Measurements from ENCODE around the gene MXD3. TPM values are rescaled to one million over a fixed set of nuclear protein-coding genes. Genes with fewer than 3 reads are reported as not detected.

The MXD3 gene
- total and polyA plus RNA-seq, 2 donors from 2014 or later: 4.9 to 6.6 TPM

DNA sequence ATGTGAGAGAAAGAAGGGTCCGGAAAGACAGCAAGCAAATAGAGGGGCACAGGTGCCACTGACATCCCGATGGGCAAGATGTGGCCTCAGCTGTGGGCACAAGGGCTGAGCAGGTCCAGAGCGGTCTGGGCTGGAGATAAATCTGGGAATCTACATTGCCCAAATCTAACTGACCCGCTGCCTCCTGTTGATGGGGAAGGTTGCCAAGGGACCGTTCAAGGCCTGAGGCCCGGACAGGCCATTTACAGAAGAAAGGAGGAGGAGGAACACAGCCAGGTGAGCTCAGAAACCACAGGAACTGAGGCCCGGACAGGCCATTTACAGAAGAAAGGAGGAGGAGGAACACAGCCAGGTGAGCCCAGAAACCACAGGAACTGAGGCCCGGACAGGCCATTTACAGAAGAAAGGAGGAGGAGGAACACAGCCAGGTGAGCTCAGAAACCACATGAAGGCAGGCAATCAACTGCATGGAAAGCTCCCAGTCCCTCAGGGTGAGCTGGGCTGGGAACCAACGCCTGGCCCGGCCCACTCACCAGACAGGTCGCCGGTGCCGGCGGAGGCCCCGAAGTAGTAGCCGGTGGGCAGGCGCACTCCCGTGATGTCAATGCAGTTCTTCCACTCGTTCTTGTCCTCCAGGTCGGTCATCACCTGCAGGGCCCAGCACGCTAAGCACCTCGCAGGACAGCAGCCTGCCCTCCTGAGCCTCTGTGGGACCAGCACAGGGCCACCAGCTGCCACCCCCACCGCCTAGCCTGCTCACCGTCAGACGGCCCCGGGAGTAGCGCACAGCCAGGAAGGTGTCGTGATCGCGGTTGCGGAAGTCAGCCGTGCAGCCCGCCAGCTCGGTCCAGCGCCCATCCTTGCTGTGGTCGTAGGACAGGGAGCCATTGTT, 25.2 kb upstream of the MXD3 start:
- TF ChIP-seq, protein P1, sequence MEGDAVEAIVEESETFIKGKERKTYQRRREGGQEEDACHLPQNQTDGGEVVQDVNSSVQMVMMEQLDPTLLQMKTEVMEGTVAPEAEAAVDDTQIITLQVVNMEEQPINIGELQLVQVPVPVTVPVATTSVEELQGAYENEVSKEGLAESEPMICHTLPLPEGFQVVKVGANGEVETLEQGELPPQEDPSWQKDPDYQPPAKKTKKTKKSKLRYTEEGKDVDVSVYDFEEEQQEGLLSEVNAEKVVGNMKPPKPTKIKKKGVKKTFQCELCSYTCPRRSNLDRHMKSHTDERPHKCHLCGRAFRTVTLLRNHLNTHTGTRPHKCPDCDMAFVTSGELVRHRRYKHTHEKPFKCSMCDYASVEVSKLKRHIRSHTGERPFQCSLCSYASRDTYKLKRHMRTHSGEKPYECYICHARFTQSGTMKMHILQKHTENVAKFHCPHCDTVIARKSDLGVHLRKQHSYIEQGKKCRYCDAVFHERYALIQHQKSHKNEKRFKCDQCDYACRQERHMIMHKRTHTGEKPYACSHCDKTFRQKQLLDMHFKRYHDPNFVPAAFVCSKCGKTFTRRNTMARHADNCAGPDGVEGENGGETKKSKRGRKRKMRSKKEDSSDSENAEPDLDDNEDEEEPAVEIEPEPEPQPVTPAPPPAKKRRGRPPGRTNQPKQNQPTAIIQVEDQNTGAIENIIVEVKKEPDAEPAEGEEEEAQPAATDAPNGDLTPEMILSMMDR (IDR thresholded peaks at IDR 0.05; ENCODE audit: borderline replicate concordance, extremely low read depth, insufficient read depth): no peak
- H3K27me3 ChIP-seq (ENCODE audit: control insufficient read depth, insufficient read depth, low read length): no peaks in the 10 kb centered on the region
- H3K27ac ChIP-seq (ENCODE audit: low read depth in 2 of 2, low read length in 2 of 2): no peak overlapping the region
- peaks cover 2 to 57% (median 35%) of the 10 kb centered on the region in 3 donors for H3K36me3 ChIP-seq (ENCODE audit: control insufficient read depth in 2 of 3, insufficient read depth in 3 of 3, low read length in 3 of 3)
- DNase-seq (peak in 1 of 5 donors; percentile 72), FAIRE-seq (no peak)
- H3K9ac ChIP-seq (ENCODE audit: low read length in 3 of 3): no peak overlapping the region
- no peak overlapping the region for H3K4me3 ChIP-seq (ENCODE audit: low read length in 3 of 3)
- peaks cover 0 to 3% (median 0%) of the 10 kb centered on the region in 3 donors for H3K4me1 ChIP-seq (ENCODE audit: control insufficient read depth in 2 of 3, insufficient read depth in 2 of 3, low read depth in 1 of 3, low read length in 3 of 3)
- intact Hi-C loops (cut with DNase I): no loop called here
- no peaks in the 10 kb centered on the region for H3K9me3 ChIP-seq (ENCODE audit: control insufficient read depth in 2 of 3, insufficient read depth in 1 of 3, low read length in 3 of 3)

DNA sequence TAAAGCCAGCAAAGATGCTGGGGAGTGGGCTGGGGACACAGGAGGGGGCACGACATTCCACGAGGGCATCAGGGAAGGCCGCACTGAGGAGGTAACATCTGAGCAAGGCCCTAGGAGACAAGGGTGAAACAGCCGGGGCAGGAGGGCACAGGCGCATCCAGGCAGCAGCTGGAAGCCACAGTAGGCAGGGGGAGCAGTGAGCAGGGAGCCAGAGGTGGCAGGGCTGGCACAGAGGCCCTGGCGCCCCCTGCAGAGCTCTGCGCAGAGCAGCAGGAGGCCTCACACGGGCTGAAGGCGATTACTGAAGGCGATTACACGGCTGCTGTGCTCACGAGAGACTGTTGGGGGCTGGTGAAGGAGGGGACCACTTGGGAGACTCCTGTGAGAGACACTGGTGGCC, 24.4 kb upstream of the MXD3 start:
- H3K4me1 ChIP-seq (ENCODE audit: control insufficient read depth in 2 of 3, insufficient read depth in 2 of 3, low read depth in 1 of 3, low read length in 3 of 3): peaks cover 0 to 3% (median 0%) of the 10 kb centered on the region in 3 donors
- DNase-seq: peak in 2 of 5 donors; percentile 27 to 46
- H3K36me3 ChIP-seq (ENCODE audit: control insufficient read depth in 2 of 3, insufficient read depth in 3 of 3, low read length in 3 of 3): peaks cover 0 to 60% (median 35%) of the 10 kb centered on the region in 3 donors
- no peak for FAIRE-seq
- H3K4me3 ChIP-seq (ENCODE audit: low read length in 3 of 3): no peak overlapping the region
- intact Hi-C loops (cut with DNase I): no loop called here
- H3K9ac ChIP-seq (ENCODE audit: low read length in 3 of 3): no peak overlapping the region
- H3K27me3 ChIP-seq (ENCODE audit: control insufficient read depth, insufficient read depth, low read length): no peaks in the 10 kb centered on the region
- no peak overlapping the region for H3K27ac ChIP-seq (ENCODE audit: low read depth in 2 of 2, low read length in 2 of 2)
- TF ChIP-seq, protein P1 (IDR thresholded peaks at IDR 0.05; ENCODE audit: borderline replicate concordance, extremely low read depth, insufficient read depth): peak; percentile 31
- H3K9me3 ChIP-seq (ENCODE audit: control insufficient read depth in 2 of 3, insufficient read depth in 1 of 3, low read length in 3 of 3): no peaks in the 10 kb centered on the region

- DNase-seq (peak in 1 of 5 donors; percentile 46), FAIRE-seq (no peak)
- TF ChIP-seq, protein P1 (IDR thresholded peaks at IDR 0.05; ENCODE audit: borderline replicate concordance, extremely low read depth, insufficient read depth): no peak
- intact Hi-C loops (cut with DNase I): no loop called here
- Histone ChIP-seq H3K4me3 (ENCODE audit: low read length in 3 of 3) (no peak overlapping the region), H3K9ac (ENCODE audit: low read length in 3 of 3) (no peak overlapping the region), H3K9me3 (ENCODE audit: control insufficient read depth in 2 of 3, insufficient read depth in 1 of 3, low read length in 3 of 3) (no peaks in the 10 kb centered on the region), H3K4me1 (ENCODE audit: control insufficient read depth in 2 of 3, insufficient read depth in 2 of 3, low read depth in 1 of 3, low read length in 3 of 3) (peaks cover 0 to 3% (median 0%) of the 10 kb centered on the region in 3 donors), H3K27ac (ENCODE audit: low read depth in 2 of 2, low read length in 2 of 2) (no peak overlapping the region), H3K36me3 (ENCODE audit: control insufficient read depth in 2 of 3, insufficient read depth in 3 of 3, low read length in 3 of 3) (peaks cover 0 to 60% (median 35%) of the 10 kb centered on the region in 3 donors), H3K27me3 (ENCODE audit: control insufficient read depth, insufficient read depth, low read length) (no peaks in the 10 kb centered on the region)
Measured at GRCh38 chr5:177335701-177336065, 24.0 kb upstream of the MXD3 start.
